GM19043 (cell line): Measurements from ENCODE around the gene PLCB1.
"Not testable (repeated sequence)": the region's sequence is repeated elsewhere in the genome, so short reads cannot be mapped to it uniquely, and the experiment has no call there.

Experiments
- ATAC-seq: cut with Tn5 transposase; IDR thresholded peaks from one replicate; pipeline ENCODE4 v1.9.1; 2021; ENCODE audit warnings: low read depth; ENCODE audit not compliant: unreplicated experiment

The PLCB1 gene

DNA sequence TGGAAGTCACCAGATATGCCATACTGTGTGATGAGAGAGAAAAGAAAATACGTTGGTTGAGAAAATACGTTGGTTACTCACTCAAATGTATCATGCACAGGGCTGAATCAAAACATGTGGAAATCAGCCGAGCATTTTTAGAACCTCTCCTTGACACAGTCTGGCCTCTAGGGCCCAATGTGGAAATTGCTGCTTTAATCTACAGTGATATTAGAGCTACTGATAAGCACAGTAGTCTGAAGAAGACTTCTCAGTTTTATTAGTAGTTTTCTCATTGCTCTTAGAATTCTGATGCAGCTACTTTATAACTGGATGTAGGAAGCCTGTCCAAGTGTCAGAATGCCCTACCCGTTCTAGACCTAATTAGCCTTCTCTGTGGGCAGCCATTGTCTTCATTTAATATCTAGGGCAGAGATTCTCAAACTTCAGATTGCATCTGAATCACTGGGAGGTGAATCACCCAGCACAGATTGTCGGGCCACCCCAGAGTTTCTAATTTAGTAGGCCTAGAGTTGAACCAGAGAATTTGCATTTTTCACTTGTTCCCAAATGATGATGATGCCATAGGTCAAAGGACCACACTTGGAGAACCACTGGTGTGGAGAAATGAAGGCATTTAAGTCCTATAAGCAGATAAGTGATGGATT is 229.1 kb downstream of the PLCB1 start:
- ATAC-seq = no peak

DNA sequence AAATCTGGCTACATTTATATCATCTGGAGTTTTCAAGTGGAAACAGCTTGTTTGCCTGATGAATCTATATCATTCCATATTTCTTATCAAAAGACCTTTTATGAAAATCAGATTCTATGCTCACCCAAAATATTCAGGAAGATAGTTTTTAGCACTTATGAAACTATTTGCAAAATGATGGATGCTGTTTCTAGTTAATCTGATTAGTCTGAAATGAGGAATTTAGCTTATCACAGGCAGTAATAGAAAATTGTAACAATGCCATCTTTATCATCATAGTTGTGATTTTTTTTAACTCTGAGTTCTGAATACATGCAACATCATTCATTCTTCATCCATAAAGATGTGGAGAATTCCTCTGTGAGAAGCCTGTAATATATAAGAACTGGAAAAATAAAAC is 229.7 kb downstream of the PLCB1 start:
- ATAC-seq = no peak

DNA sequence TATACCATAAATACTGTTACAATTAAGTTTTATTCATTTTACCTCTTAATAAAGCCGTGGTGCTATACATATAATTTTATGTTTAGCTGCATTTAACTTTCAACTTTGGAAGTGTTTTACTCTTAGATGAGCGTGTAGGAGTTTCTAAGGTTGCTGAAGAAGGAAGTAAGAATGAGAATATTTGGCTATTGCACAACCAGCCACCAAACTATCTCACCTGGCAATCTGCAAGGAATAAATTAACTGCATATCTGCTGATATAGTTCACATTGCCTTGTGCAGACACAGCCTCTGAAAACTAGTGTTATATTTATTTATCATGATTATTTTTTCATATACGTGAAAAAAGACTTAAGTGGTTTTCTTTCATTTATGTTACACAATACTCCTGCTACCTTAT is 230.4 kb downstream of the PLCB1 start:
- ATAC-seq = no peak

DNA sequence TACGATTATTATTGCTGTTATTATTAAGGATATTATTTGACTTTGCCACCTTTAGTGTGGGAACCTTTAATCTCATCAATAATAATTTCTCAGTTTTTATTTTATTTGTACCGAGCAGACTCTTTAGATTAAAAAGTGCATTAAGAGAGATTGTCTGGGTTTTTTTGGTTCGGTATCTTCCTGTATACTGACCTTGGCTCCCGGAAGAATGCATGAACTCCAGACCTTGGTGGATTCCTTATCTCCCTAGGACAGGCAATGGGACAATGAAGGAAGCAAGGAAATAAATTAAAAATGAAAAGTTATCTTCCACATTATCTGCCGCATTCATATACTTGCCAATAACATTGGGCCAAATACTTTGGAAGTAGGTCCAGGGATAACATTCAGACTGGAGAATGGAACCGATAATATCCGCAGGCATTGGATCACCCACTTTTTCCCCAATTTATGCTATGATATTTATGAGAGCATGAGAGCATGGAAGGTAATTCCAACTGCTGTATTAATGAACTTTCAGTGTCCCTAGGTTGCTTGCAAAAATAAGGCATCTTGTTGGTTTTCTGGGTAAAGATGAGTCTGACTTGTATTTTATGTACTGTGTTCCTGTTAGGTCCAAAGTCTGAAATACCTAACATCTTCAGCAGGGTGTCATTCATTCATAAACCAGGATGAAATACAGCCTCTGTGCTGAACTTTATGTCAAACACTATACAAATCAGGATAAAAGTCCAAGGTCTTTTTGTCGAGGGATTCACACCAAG is 232.1 kb downstream of the PLCB1 start:
- ATAC-seq = no peak

DNA sequence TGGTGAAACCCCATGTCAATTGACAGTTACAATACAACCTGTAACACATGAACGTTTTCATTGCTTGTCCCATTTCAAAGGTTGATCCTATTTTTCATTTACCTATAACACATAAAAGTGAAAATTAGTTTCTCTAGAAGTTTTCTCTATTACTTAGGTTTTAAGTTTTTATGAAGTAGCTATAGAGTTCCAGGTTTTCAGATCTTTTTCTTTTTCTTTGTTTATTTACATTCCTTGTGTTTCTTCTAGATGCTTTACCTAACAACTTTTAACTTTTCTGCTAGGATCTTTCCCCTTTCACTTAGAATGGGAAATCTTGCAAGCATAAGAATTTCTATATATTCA is 232.6 kb downstream of the PLCB1 start:
- ATAC-seq = no peak

DNA sequence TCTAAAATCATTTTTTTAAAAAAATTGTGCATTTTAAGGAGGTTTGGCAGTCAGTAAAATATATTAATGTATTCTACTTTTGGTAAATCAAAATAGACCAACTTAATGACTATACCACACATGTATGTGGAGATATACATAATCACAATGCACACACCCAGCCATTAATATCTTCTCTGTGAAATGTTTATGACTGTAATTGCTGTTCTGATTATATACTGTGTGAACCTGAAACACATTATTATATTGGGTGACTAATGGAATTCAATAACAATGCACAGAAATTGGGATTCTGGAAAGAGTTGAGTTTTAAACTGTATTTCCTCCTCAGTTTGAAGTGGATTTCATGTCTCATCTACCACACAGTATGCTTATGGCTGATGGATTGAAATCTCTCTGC is 233.6 kb downstream of the PLCB1 start:
- no peak for ATAC-seq

DNA sequence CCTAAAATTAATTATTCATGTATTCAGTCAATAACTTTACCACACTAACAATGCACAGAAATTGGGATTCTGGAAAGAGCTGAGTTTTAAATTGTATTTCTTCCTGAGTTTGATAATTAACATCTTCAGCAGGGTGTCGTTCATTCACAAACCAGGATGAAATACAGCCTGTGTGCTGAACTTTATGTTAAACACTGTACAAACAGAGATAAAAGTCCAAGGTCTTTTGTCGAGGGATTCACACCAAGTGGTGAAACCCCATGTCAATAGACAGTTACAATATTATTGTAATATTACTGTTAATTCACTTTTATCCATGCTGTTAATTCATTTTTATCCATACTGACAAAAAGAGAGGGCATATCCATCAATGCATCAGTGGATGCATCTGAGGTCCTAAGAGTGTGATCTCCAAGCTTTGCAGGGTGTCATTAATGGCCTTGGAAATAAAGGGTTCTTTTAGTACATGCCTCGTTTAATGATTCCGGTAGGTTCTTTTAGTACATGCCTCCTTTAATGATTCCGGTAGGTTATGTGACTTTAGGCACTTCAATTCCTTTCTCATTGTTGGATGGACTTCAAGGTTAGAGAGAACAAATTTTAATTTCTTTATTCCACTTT is 234.3 kb downstream of the PLCB1 start:
- no peak for ATAC-seq

DNA sequence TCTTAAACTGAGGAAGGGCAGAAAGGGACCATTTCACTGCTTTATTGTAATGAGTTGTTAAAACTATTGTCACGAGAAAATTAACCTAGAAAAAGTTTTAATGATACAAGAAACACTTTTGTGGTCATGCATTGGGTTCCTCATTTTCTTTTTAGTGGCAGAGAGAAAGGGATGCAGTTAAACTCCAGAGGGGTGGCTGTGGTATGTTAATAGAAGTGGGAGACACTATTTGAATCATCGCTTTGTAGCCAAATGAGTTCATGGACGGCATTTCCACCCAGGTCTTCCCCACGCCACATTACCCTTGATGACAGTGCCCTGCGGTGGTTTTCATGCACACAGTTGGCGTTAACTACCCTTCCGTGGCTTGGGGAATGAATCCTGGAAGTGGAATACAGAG is 235.6 kb downstream of the PLCB1 start:
- ATAC-seq = no peak

DNA sequence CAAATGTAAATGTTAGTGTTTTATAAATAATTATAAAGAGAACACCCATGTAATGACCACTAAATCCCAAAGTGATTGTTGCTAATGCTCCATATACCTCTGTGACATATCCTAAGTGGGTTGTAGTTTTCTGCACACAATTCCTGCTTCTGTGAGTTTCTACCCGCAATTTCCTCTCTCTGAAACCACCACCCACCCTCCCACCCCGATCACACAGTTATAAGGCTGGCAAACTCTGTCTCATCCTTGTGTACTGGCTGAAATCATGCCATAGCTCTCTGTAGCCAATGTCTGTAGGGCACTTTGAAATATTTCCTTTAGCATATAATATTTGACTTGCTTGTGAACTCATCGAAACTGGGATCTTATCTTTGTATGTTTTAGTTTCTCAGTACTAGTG is 236.6 kb downstream of the PLCB1 start:
- no peak for ATAC-seq

DNA sequence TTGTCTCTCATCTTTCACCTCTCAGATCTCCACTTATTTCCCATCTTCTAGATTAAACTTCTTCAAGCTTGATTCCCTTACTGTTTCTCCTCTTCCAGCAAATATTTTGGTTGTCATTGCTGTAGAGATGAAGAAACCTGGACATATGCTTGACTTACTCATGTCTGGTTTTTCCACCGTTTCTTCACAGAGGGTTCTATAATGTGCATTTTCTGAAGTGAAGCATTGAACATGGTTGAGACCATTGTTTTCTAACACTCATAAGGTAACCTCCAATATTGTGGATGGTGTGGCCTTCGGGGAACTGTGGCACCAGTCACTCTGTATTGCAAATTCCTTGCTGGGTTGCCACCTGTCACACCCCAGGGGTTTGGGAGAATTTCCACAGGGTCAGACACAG is 237.2 kb downstream of the PLCB1 start:
- no peak for ATAC-seq

DNA sequence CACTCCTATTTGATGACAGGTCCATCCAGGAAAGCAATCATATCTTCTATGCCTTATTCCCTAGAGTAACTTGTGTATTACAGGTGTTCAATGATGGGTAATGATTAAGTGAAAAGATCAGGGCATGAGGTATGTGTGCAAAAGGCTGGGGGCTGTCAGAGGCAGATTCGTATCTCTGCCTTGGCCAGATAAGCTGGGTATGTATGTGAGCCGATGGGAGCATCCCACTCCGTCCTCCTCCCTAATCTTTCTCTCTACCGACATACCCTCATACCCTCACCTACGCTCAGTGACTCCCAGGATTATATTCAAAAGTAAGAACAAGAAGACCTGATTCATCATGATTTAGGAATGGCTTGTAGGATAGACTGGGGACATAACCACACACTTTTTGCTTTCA is 238.7 kb downstream of the PLCB1 start:
- no peak for ATAC-seq

DNA sequence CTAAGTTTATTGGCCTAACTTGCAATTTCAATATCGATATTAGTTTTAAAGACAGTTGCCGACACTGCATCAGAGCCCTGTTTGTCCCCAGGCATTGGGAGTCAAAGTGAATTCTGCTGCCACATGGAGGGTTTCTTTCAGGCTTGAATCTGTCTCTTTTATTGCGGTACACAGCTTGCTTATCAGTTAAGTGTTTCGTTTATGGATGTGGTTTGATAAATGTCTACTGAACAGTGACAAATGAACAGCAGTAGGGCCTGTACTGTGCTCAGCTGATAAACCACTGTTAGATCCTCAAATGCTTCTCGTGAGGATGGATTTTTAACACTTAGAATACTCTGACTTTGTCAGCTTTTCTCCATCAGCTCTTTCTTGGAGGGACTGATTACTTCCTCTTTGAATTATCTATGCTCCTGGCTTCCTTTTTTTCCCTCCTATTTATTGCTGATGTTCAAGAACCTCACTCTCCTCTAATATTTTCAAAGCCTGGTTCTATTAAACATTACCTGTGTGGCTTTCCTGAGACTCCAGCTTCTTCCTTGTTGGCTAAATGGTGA is 240.8 kb downstream of the PLCB1 start:
- no peak for ATAC-seq

DNA sequence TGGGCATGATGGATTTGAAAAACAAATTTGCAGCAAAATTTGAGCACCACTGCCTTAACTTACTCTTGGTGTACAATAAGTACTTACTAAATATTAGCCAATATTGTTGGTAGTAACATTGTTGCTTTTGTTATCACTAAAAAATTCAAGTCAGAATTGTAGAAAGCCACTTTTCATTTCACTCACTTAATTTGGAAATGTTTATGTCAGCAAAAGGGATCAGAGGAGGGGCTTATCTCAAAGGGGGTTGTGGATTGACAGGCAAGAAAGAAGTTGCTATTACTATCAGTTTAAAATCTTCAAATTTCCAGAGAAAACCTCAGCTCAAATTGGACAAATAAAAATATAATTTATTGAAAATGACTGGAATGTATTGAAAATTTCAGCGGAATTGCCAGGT is 241.5 kb downstream of the PLCB1 start:
- no peak for ATAC-seq

DNA sequence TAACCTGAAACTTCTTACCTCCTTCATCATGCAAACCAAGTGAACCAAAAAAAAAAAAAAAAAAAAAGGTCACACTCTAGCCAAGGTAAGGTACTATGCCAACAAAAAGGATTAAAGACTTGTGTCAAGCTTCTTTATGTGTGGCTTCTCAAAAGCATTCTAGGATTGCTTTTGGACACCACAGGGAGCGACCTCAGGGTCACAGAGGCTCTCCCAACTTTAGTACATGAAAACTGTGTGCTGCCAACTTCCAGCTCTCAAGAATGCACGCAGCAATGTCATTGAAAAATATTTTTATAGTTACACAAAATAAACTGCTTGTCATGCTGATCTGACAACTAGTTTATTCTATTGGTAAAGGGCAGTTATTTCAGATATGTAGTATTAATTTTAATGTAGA is 243.8 kb downstream of the PLCB1 start:
- no peak for ATAC-seq

DNA sequence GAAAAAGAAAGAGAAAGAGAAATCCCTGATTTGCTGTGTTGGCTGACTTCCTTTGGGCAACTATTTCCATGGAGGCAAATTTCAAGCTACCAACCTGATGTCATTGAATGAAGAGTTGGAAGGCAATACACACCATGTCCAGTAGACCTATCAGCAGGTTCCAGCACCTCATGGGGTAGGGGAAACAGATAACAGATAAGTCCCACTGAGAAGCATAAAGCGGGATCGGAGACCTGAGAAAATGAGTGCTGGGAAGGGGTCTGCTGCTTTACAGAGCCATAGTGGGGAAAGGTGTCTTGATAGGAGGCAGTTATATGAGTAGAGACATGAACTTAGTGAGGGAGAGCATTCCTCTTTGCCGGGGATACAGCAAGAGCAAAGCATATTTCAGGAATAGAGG is 244.9 kb downstream of the PLCB1 start:
- ATAC-seq = no peak

DNA sequence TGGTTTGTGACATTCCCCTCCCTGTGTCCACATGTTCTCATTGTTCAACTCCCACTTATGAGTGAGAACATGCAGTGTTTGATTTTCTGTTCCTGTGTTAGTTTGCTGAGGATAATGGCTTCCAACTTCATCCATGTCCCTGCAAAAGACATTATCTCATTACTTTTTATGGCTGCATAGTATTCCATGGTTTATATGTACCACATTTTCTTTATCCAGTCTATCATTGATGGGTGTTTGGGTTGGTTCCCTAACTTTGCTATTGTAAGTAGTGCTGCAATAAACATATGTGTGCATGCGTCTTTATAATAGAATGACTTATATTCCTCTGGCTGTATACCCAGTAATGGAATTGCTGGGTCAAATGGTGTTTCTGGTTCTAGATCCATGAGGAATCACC is 247.1 kb downstream of the PLCB1 start:
- not testable (repeated sequence) for ATAC-seq

DNA sequence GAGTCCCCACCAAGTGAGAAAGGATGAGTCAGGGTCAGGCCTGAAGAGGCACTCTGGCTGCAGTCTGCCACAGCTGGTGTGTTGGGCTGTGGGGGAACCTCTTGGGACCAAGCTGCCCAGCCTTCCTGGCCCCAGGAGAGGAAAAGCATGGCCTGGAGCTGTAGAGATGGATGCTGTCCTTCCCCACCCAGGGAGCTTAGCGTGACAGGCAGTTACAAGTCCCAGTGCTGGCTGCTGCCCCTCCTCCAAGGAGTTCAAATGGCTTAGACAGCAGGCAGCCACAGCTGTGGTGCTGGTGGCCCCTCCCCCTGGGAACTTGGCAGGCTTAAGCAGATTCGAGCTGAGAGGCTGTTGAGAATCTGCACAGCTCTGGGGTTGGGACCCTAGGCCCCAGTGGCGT is 253.2 kb downstream of the PLCB1 start:
- no peak for ATAC-seq

DNA sequence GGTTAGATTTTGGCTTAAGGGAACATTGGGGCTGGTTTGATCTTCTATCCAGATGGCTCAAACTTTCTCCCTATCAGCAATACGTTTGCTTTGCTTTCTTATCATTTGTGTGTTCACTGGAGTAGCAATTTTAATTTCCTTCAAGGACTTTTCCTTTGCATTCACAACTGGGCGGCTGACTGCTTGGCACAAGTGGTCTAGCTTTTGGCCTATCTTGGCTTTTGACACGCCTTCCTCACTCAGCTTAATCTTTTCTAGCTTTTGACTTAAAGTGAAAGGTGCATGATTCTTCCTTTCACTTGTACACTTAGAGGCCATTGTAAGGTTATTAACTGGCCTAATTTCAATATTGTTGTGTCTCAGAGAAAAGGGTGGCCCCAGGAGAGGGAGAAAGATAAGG is 254.9 kb downstream of the PLCB1 start:
- ATAC-seq = no peak

DNA sequence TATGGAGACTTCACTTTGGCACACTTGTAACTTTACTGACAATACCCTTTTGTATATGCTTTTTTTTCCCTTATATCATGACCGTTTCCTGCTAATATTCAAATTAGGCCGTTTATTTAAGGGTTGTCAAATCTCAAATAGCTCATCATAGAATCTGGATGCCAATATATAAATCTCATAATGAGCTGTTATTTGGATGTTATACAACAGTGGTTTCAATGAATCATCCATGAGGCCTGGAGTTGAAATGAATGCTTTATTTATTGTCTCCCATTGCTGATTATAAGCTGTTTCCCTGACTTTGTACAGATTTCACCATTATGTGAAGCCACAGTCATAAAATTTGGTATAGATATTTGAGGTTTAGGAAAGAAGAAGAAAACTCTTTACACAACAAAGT is 256.1 kb downstream of the PLCB1 start:
- no peak for ATAC-seq

DNA sequence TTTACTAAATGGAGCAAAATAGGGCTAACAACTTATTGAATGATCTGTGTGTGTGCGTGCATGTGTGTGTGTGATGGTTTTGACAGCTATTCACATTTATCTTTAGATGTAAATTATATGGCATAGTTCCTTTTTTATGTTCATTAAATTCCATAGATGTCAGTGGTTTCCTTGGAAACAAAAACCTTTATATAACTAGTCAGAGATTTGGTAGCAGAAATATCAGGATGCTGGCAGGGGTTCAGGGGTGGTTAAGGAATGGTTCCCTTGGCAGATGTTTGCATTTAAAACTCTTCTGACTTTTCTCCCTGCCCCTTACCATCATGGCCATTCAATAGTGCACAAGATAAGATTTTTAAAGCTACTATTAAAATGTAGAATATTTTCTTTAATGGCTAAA is 256.6 kb downstream of the PLCB1 start:
- ATAC-seq = no peak

DNA sequence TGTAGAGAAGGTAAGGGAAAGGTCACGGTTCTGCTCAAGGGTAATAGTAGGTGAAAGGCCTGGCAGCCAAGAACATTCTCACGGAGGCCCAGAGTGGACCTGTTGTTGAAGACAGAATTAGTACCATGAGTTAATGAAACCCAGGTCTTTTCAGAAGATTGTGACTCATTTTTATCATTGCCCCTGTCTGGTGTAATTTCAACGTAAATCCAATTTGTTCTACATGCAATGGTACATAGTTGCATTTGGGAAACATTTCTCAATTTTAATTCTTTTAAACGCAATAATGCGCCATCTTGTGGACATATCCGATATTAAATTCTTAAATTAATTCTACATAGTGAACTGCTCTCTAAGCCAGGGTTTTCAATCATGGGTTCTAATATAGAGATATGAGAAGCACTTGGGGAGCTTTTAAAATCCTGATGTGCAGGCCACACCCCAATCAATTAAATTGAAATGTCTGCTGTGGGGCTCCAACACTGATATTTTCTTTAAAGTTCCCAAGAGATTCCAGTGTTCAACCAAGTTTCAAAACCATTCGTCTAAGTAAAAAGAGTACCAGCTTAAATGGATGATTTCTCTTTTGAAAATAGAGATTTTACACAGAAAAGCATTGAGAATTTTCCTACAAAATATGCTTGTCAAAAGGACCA is 257.4 kb downstream of the PLCB1 start:
- ATAC-seq = no peak
